ENCODE results near the gene SACM1L. TPM values are rescaled to one million over a fixed set of nuclear protein-coding genes. Genes with fewer than 3 reads are reported as not detected.

The SACM1L gene
- total and polyA plus RNA-seq, 2 of the 8 experiments (the other 6 are each of a cell fraction or from before 2014, with no cell fraction given): 20.1 to 61.0 TPM

GRCh38 chr3:45760878-45761711 is 71.9 kb downstream of the SACM1L start (continued):
- TF ChIP-seq ATF3 (IDR thresholded peaks at IDR 0.05; ENCODE audit: insufficient read depth, low read depth, low read length) (no peak), JUN (IDR thresholded peaks at IDR 0.05; ENCODE audit: low read depth, low read length) (no peak), POU5F1 (IDR thresholded peaks at IDR 0.05; ENCODE audit: low read depth, low read length) (no peak), CTCF (IDR thresholded peaks at IDR 0.05; ENCODE audit: control extremely low read depth in 1 of 3, insufficient read depth in 1 of 3, low read depth in 1 of 3, low read length in 3 of 3) (peak; percentile 81 to 93 (median 93))

Data from H1 (cell line).